ENCODE results near the gene FAM107B. TPM values are rescaled to one million over a fixed set of nuclear protein-coding genes. Genes with fewer than 3 reads are reported as not detected.

Gene FAM107B
- total and polyA plus RNA-seq, 12 donors = 2.6 to 18.5 (median 6.2) TPM

DNA sequence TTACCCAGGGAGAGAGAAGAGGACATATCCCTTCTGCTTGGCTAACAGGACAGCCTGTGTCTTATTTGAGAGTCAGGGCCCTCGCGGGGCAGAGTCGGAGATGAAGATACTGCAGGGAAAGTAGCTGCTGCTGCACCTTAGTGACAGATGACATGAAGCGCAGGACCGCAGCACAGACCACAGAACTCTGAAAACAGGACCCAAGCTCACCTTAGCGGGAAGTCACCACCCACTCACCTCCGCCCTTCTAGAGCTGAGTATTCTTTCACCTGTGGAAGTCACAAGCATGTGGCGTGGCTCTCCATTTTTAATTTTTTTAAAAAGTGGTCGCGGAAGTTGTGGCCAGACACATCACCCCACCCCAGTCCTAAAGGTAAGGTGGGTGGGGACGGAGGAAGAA, 191.4 kb downstream of the FAM107B start:
- H3K27me3 ChIP-seq = no peaks in the 10 kb centered on the region
- H3K36me3 ChIP-seq = no peaks in the 10 kb centered on the region
- TF ChIP-seq, protein P1, sequence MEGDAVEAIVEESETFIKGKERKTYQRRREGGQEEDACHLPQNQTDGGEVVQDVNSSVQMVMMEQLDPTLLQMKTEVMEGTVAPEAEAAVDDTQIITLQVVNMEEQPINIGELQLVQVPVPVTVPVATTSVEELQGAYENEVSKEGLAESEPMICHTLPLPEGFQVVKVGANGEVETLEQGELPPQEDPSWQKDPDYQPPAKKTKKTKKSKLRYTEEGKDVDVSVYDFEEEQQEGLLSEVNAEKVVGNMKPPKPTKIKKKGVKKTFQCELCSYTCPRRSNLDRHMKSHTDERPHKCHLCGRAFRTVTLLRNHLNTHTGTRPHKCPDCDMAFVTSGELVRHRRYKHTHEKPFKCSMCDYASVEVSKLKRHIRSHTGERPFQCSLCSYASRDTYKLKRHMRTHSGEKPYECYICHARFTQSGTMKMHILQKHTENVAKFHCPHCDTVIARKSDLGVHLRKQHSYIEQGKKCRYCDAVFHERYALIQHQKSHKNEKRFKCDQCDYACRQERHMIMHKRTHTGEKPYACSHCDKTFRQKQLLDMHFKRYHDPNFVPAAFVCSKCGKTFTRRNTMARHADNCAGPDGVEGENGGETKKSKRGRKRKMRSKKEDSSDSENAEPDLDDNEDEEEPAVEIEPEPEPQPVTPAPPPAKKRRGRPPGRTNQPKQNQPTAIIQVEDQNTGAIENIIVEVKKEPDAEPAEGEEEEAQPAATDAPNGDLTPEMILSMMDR (IDR thresholded peaks at IDR 0.05) = no peak
- ATAC-seq (peak in 1 of 8 donors; percentile 27), DNase-seq (no peak)
- 93 to 95% methylated on average over 11 of the region's 11 CpGs for WGBS, 2 donors
- no peaks in the 10 kb centered on the region for H3K9me3 ChIP-seq
- peak overlapping the region in 1 of 10 donors; percentile 73 for H3K27ac ChIP-seq
- H3K4me1 ChIP-seq = peaks cover 0 to 69% (median 11%) of the 10 kb centered on the region in 9 donors
- intact Hi-C loops (cut with DNase I) = no loop called here
- no peak overlapping the region for H3K4me3 ChIP-seq

DNA sequence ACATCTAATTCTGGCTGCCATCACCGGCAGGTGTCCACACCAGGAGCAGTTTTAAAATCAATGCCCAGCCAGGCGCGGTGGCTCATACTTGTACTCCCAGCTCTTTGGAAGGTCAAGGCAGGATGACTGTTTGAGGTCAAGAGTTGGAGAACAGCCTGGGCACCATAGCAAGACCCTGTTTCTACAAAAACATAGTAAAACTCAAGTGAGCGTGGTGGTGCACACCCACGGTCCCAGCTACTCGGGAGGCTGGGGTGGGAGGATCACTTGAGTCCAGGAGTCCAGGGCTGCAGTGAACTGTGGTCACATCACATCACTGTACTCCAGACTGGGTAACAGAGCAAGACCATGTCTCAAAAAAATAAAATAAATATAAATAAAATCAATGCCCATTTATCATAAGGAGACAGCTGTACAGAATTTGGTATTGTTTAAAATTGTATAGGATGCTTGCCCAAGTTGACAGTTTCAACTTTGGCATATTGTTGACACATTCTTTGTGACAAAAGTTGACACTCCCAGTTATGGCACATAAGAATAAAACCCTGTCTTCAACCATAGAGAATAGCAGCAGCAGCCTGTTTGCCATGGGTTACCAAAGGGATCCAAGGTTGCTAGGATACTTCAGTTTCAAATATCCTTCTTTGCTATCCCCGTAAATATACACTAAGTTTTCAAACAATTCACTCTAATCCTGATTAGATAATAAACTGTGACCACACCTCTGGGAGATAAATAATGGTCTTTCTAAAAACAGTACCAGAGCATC, 193.0 kb downstream of the FAM107B start:
- intact Hi-C loops (cut with DNase I) = no loop called here
- H3K27ac ChIP-seq = no peak overlapping the region
- H3K4me3 ChIP-seq = no peak overlapping the region
- DNase-seq = no peak
- H3K27me3 ChIP-seq = no peaks in the 10 kb centered on the region
- H3K4me1 ChIP-seq = peaks cover 0 to 70% (median 9%) of the 10 kb centered on the region in 9 donors
- 94 to 97% methylated on average over 7 of the region's 7 CpGs for WGBS, 2 donors
- H3K9me3 ChIP-seq = no peaks in the 10 kb centered on the region
- no peak for ATAC-seq
- TF ChIP-seq, protein P1 (IDR thresholded peaks at IDR 0.05) = no peak
- no peaks in the 10 kb centered on the region for H3K36me3 ChIP-seq

DNA sequence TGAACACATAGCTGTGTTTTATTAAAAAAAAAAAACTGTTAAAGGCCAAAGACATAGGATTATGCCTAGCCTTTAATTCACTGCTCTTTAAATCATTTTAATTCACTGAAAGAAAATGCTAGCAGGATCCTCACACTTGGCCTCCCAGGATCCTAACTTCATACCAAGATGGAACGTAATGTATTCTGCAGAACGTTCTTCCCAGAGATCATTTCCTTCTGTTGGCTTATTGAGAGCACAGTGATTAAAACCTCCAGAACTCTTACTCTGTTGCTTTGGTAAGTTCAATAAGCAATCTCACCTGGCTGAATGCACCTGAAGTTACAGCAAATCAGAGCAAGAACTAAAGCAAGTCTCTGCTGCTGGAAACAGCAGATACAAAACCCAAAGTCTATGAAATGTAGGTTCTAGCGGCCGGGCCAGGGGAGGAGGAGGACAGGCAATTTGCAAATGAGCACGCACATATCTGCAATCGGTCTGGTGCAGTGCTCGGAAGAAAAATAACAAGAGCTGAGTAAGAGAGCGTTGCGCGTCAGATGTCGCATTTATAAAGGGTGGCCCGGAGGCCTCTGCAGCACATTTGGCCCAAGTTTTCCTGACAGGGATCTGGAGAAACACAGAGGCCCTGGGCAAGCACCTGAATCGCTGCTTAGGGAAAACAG, 193.9 kb downstream of the FAM107B start:
- Histone ChIP-seq H3K4me3 (no peak overlapping the region), H3K4me1 (peaks cover 0 to 61% (median 9%) of the 10 kb centered on the region in 9 donors), H3K9me3 (no peaks in the 10 kb centered on the region), H3K36me3 (no peaks in the 10 kb centered on the region), H3K27me3 (no peaks in the 10 kb centered on the region), H3K27ac (no peak overlapping the region)
- intact Hi-C loops (cut with DNase I) = no loop called here
- WGBS, 2 donors = 89 to 91% methylated on average over 13 of the region's 13 CpGs
- DNase-seq (no peak), ATAC-seq (no peak)
- TF ChIP-seq, protein P1 (IDR thresholded peaks at IDR 0.05) = no peak

DNA sequence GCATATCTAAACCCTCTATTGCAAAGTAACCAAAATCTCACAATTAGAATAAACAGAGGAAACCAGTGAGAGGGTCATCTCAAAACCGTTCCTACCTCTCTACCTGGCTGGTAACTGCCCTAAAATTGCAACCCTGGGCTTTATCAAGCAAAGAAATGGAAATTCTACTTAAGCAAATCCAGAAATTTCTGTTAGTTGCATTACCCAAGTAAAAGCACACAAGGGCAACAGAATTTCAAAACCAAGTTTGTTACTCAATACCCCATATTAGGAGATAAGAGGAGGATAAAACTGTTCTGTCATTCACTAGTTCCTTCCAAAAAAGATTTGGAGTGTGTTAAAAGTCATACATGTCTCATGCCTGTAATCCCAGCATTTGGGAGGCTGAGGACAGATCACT, 195.3 kb downstream of the FAM107B start:
- Histone ChIP-seq H3K27ac (peak overlapping the region in 1 of 10 donors; percentile 74), H3K36me3 (no peaks in the 10 kb centered on the region), H3K4me1 (peaks cover 0 to 49% (median 9%) of the 10 kb centered on the region in 9 donors), H3K27me3 (no peaks in the 10 kb centered on the region), H3K9me3 (no peaks in the 10 kb centered on the region), H3K4me3 (no peak overlapping the region)
- TF ChIP-seq, protein P1 (IDR thresholded peaks at IDR 0.05) = no peak
- intact Hi-C loops (cut with DNase I) = no loop called here
- ATAC-seq = peak in 1 of 8 donors; percentile 59
- 88 to 90% methylated on average over 1 of the region's 1 CpG for WGBS, 2 donors
- no peak for DNase-seq
